HepG2 (cell line): ENCODE results near the gene ZFHX3. TPM values are rescaled to one million over a fixed set of nuclear protein-coding genes. Genes with fewer than 3 reads are reported as not detected.
A peak's percentile ranks its signal among the peaks of the same experiment; 100 is the strongest.

Experiments used
- ATAC-seq: fragments of 200-7000 bp; cut with Tn5 transposase; 3 replicates; pipeline ENCODE4 v1.9.1; 2020; ENCODE audit warnings: mild to moderate bottlenecking, moderate library complexity
- BruUV-seq: library from RNA; stranded (reverse); fragments of 400-500 nt; replicated peaks from 2 replicates; lab custom pipeline; 2021; lab: Mats Ljungman, UMichigan
- CTCF ChIA-PET: fragments of 300-600 bp; formaldehyde crosslinking; extraction: SDS; loops from one replicate; lab custom pipeline; 2021; ENCODE audit warnings: low total read pairs, inconsistent platforms, low intra/inter-chr PET ratio; lab: Yijun Ruan, JAX
- POLR2A ChIA-PET: fragments of 350-600 bp; sonication (Branson Sonifier 250); formaldehyde crosslinking; loops from one replicate; lab custom pipeline; 2020; ENCODE audit warnings: antibody characterized with exemption, inconsistent platforms; lab: Yijun Ruan, JAX
- DNase-seq: peaks from one replicate; pipeline ENCODE4 v3.0.0-alpha.2; 2015; ENCODE audit warnings: low spot score
- FAIRE-seq: peaks from 3 replicates; lab custom pipeline; 2011; peaks lifted over from hg19 to GRCh38; lab: Jason Lieb, UNC
- H2AFZ ChIP-seq: one replicate; pipeline ENCODE4 v1.6.1; 2011; ENCODE audit warnings: low read length, inconsistent platforms
- H3K27ac ChIP-seq: fragments of 300-600 bp; 3 replicates; pipeline ENCODE4 v1.8.0; 2011; ENCODE audit warnings: mixed run types, mild to moderate bottlenecking, mixed read lengths, low read length, inconsistent platforms; ENCODE audit not compliant: insufficient read depth; ENCODE audit errors: extremely low read length
- H3K27me3 ChIP-seq, 2 experiments: fragments of 200-600 bp in 1 of 2; 2 replicates in 1 of 2; 3 replicates in 1 of 2; pipeline versions ENCODE4 v1.6.0 to v1.8.0; 2011; ENCODE audit warnings: low read length in 2 of 2, mild to moderate bottlenecking in 2 of 2, moderate library complexity in 2 of 2, inconsistent platforms in 1 of 2; ENCODE audit not compliant: insufficient read depth in 2 of 2, control insufficient read depth in 1 of 2
- H3K36me3 ChIP-seq, 2 experiments: fragments of 200-600 bp in 1 of 2; replicated peaks in 1 of 2; 2 replicates in 1 of 2; 3 replicates in 1 of 2; pipeline versions ENCODE4 v1.5.1 to v1.8.0; 2011; ENCODE audit warnings: low read length in 2 of 2, inconsistent platforms in 1 of 2; ENCODE audit not compliant: insufficient read depth in 2 of 2, control insufficient read depth in 1 of 2
- H3K4me1 ChIP-seq: 2 replicates; pipeline ENCODE4 v1.5.1; 2012; ENCODE audit warnings: low read length, inconsistent platforms; ENCODE audit not compliant: insufficient read depth
- H3K4me2 ChIP-seq: 2 replicates; pipeline ENCODE4 v1.6.0; 2011; ENCODE audit warnings: low read depth, low read length, inconsistent platforms
- H3K4me3 ChIP-seq, 3 experiments: fragments of 200-600 bp in 1 of 3; sonication (generic), shearing (Covaris generic) in 1 of 3; replicated peaks in 1 of 3; 2 replicates each; pipeline ENCODE4 v1.5.1; 2011 to 2016; ENCODE audit warnings: low read length in 3 of 3, inconsistent platforms in 2 of 3, low read depth in 2 of 3, mild to moderate bottlenecking in 2 of 3, control low read depth in 1 of 3, mixed read lengths in 1 of 3; ENCODE audit not compliant: insufficient read depth in 1 of 3
- H3K79me2 ChIP-seq: one replicate; pipeline ENCODE4 v1.6.1; 2011; ENCODE audit warnings: low read length, inconsistent platforms; ENCODE audit not compliant: insufficient read depth
- H3K9ac ChIP-seq: 2 replicates; pipeline ENCODE4 v1.6.0; 2011; ENCODE audit warnings: mild to moderate bottlenecking, low read depth, low read length, inconsistent platforms; ENCODE audit not compliant: insufficient read depth
- H3K9me3 ChIP-seq: 2 replicates; pipeline ENCODE4 v1.5.1; 2012; ENCODE audit warnings: mild to moderate bottlenecking, low read length
- H4K20me1 ChIP-seq: 2 replicates; pipeline ENCODE4 v1.6.0; 2011; ENCODE audit warnings: inconsistent platforms, mild to moderate bottlenecking, low read length, moderate library complexity; ENCODE audit not compliant: insufficient read depth
- NFKB2 ChIP-seq: sonication (generic); formaldehyde crosslinking; IDR thresholded peaks from 2 replicates; pipeline ENCODE4 v1.4.0; 2020; ENCODE audit warnings: missing genetic modification reagents, borderline replicate concordance
- ZNF232 ChIP-seq: sonication (generic); formaldehyde crosslinking; IDR thresholded peaks from 2 replicates; pipeline ENCODE4 v1.4.0; 2020; ENCODE audit warnings: missing genetic modification reagents, borderline replicate concordance
- WGBS: methylation state at CpG from one replicate; pipeline ENCODE4 v1.1.6; 2017; ENCODE audit warnings: low lambda C conversion rate; 5-methylcytosine and 5-hydroxymethylcytosine counted together
- in situ Hi-C: cut with HindIII; loops from 2 replicates; pipeline ENCODE4 v1.10.0; 2017; ENCODE audit warnings: low pct_unique_long_range_greater_than_20kb; ENCODE audit not compliant: extremely low pct_ligation_motif_present
- intact Hi-C: fragments of 100-400 bp; cut with micrococcal nuclease; formaldehyde crosslinking; loops from one replicate; pipeline ENCODE4 v1.10.0; 2022; ENCODE audit not compliant: unreplicated experiment
- polyA plus RNA-seq, 8 experiments: library from polyadenylated mRNA; depleted of rRNA in 3 of 8; stranded (reverse) in 7 of 8; unstranded in 1 of 8; fragments of >200 nt; fragmentation: Illumina TruSeq in 4 of 8; extraction: Trizol in 4 of 8; gene quantifications; 2 replicates each; pipeline versions ENCODE4 v1.2.1 to v1.2.3, GENCODE V29; 2011 to 2016; ENCODE audit warnings: low read depth in 4 of 8, missing spikeins in 1 of 8, mixed read lengths in 1 of 8; ENCODE audit not compliant: insufficient read depth in 1 of 8
- total RNA-seq, 5 experiments: library from RNA; depleted of rRNA; stranded (reverse); fragments of >200 nt; fragmentation: Illumina TruSeq; extraction: Trizol; gene quantifications; 2 replicates each; pipeline ENCODE4 v1.2.3, GENCODE V29; 2016; ENCODE audit warnings: low read depth in 1 of 5
- TF ChIP-seq, protein P1 (sequence below): sonication (generic); formaldehyde crosslinking; conservative IDR thresholded peaks from 2 replicates; pipeline ENCODE4 v1.4.0; 2020; ENCODE audit warnings: missing genetic modification reagents
- TF ChIP-seq, protein P2 (sequence below): sonication (generic); formaldehyde crosslinking; IDR thresholded peaks from 2 replicates; pipeline ENCODE4 v1.4.0; 2020; ENCODE audit warnings: missing genetic modification reagents

The ZFHX3 gene
- total and polyA plus RNA-seq, 2 of the 13 experiments (the other 11 are each of a cell fraction or from before 2014, with no cell fraction given) = 5.0 to 6.0 TPM

GRCh38 chr16:73026754-73027684, 20.9 kb downstream of the ZFHX3 start:
- TF ChIP-seq NFKB2 (no peak), ZNF232 (CRISPR knock-in tag) (peak; percentile 75; the same call in 1 of the 2 replicates)
- no peak overlapping the region for H2AFZ ChIP-seq
- H3K79me2 ChIP-seq = peaks cover 98% of the 10 kb centered on the region
- BruUV-seq = no TSS peak
- ChIA-PET POLR2A (interaction anchor here (0.7 to 1.4 kb wide), 3 partner anchors 10 to 935 kb away, joined by 3 to 4 read pairs (median 4); no protein-coding TSS in a partner anchor), CTCF (no interaction called here)
- no peak overlapping the region for H3K27ac ChIP-seq
- no peak overlapping the region for H3K4me3 ChIP-seq
- no peaks in the 10 kb centered on the region for H3K9me3 ChIP-seq
- WGBS = 96% methylated on average over 13 of the region's 13 CpGs
- peaks cover 30% of the 10 kb centered on the region for H4K20me1 ChIP-seq
- no peak for FAIRE-seq
- H3K36me3 ChIP-seq = peaks cover 3 to 19% of the 10 kb centered on the region in 2 experiments; a peak in 3 of 5 replicates
- in situ Hi-C loops = no loop called here
- no peaks in the 10 kb centered on the region for H3K27me3 ChIP-seq
- H3K9ac ChIP-seq = no peak overlapping the region
- intact Hi-C loops = no loop called here
- DNase-seq = no peak
- no peak overlapping the region for H3K4me2 ChIP-seq
- ATAC-seq = no peak
- peaks cover 93% of the 10 kb centered on the region for H3K4me1 ChIP-seq

DNA sequence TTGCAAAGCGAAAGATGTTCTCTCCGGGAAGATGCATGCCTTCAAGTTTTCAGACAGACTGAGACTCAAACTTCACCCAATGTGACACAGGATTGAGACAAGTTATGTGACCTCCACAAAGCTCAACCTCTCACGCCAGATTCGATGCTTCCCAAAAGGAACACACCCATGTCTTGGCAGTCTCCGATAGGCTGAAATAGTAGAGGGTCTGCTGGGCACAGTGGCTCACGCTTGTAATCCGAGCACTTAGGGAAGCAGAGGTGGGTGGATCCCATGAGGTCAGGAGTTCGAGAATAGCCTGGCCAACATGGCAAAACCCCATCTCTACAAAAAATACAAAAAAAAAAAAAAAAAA, 22.1 kb downstream of the ZFHX3 start:
- no peaks in the 10 kb centered on the region for H3K9me3 ChIP-seq
- H3K4me3 ChIP-seq = no peak overlapping the region
- no peak for DNase-seq
- no peaks in the 10 kb centered on the region for H3K27me3 ChIP-seq
- TF ChIP-seq, protein P1, sequence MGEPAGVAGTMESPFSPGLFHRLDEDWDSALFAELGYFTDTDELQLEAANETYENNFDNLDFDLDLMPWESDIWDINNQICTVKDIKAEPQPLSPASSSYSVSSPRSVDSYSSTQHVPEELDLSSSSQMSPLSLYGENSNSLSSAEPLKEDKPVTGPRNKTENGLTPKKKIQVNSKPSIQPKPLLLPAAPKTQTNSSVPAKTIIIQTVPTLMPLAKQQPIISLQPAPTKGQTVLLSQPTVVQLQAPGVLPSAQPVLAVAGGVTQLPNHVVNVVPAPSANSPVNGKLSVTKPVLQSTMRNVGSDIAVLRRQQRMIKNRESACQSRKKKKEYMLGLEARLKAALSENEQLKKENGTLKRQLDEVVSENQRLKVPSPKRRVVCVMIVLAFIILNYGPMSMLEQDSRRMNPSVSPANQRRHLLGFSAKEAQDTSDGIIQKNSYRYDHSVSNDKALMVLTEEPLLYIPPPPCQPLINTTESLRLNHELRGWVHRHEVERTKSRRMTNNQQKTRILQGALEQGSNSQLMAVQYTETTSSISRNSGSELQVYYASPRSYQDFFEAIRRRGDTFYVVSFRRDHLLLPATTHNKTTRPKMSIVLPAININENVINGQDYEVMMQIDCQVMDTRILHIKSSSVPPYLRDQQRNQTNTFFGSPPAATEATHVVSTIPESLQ (CRISPR knock-in tag) = no peak
- TF ChIP-seq, protein P2, sequence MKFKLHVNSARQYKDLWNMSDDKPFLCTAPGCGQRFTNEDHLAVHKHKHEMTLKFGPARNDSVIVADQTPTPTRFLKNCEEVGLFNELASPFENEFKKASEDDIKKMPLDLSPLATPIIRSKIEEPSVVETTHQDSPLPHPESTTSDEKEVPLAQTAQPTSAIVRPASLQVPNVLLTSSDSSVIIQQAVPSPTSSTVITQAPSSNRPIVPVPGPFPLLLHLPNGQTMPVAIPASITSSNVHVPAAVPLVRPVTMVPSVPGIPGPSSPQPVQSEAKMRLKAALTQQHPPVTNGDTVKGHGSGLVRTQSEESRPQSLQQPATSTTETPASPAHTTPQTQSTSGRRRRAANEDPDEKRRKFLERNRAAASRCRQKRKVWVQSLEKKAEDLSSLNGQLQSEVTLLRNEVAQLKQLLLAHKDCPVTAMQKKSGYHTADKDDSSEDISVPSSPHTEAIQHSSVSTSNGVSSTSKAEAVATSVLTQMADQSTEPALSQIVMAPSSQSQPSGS (CRISPR knock-in tag) = no peak
- H3K4me1 ChIP-seq = peaks cover 94% of the 10 kb centered on the region
- H2AFZ ChIP-seq = no peak overlapping the region
- peak; percentile 46 for FAIRE-seq
- ChIA-PET POLR2A (no interaction called here), CTCF (no interaction called here)
- no peak overlapping the region for H3K4me2 ChIP-seq
- peaks cover 3 to 16% of the 10 kb centered on the region in 2 experiments; a peak in 3 of 5 replicates for H3K36me3 ChIP-seq
- in situ Hi-C loops = no loop called here
- peaks cover 95% of the 10 kb centered on the region for H3K79me2 ChIP-seq
- no peak for ATAC-seq
- H3K9ac ChIP-seq = no peak overlapping the region
- WGBS = 95% methylated on average over 8 of the region's 8 CpGs
- intact Hi-C loops = no loop called here
- H3K27ac ChIP-seq = no peak overlapping the region
- BruUV-seq = no TSS peak
- H4K20me1 ChIP-seq = peaks cover 33% of the 10 kb centered on the region
